T follicular helper cell (primary cell): ENCODE results near the gene GHITM.
"Not testable (repeated sequence)": the region's sequence is repeated elsewhere in the genome, so short reads cannot be mapped to it uniquely, and the experiment has no call there.

Experiments used
- DNase-seq: peaks from one replicate; pipeline ENCODE4 v3.0.0-alpha.2; 2020; ENCODE audit warnings: low read depth

The GHITM gene

GRCh38 chr10:84176351-84176750, 37.0 kb downstream of the GHITM start:
- no peak for DNase-seq

- no peak for DNase-seq
Observed at GRCh38 chr10:84176836-84177474, 37.6 kb downstream of the GHITM start.

- no peak for DNase-seq
Observed at GRCh38 chr10:84177541-84178141, 38.3 kb downstream of the GHITM start.

- no peak for DNase-seq
Observed at GRCh38 chr10:84178160-84178609, 38.9 kb downstream of the GHITM start.

GRCh38 chr10:84179059-84179710, 39.9 kb downstream of the GHITM start:
- DNase-seq, result no peak

GRCh38 chr10:84180386-84180785, 41.1 kb downstream of the GHITM start:
- not testable (repeated sequence) for DNase-seq

GRCh38 chr10:84181631-84182030, 42.3 kb downstream of the GHITM start:
- no peak for DNase-seq

GRCh38 chr10:84184517-84184916, 45.2 kb downstream of the GHITM start:
- DNase-seq, result no peak

GRCh38 chr10:84185526-84186175, 46.3 kb downstream of the GHITM start:
- no peak for DNase-seq

- DNase-seq, result no peak
Observed at GRCh38 chr10:84188815-84189214, 49.5 kb downstream of the GHITM start.

- DNase-seq, result no peak
Observed at GRCh38 chr10:84190621-84191020, 51.3 kb downstream of the GHITM start.

- no peak for DNase-seq
Observed at GRCh38 chr10:84191106-84191505, 51.8 kb downstream of the GHITM start.

GRCh38 chr10:84193327-84193726, 54.0 kb downstream of the GHITM start:
- DNase-seq, result no peak

- DNase-seq, result no peak
Observed at GRCh38 chr10:84193846-84194423, 54.6 kb downstream of the GHITM start.

- no peak for DNase-seq
Observed at GRCh38 chr10:84194424-84195043, 55.2 kb downstream of the GHITM start, which contains the start of gene CDHR1. CDHR1 (plus strand) TSS chr10:84194537; CDS start chr10:84194761, 224 bp downstream.

- no peak for DNase-seq
Observed at GRCh38 chr10:84195044-84195830, 55.9 kb downstream of the GHITM start.

GRCh38 chr10:84196083-84196482, 56.8 kb downstream of the GHITM start:
- no peak for DNase-seq

GRCh38 chr10:84196941-84197340, 57.6 kb downstream of the GHITM start:
- DNase-seq, result no peak

GRCh38 chr10:84197643-84198042, 58.3 kb downstream of the GHITM start:
- DNase-seq, result no peak

GRCh38 chr10:84198206-84198915, 59.1 kb downstream of the GHITM start:
- DNase-seq, result no peak
